Neural progenitor cell (in vitro differentiated cells): ENCODE results near the gene MSN.

Experiments
- CTCF ChIP-seq: fragments of 200-600 bp; sonication (generic); IDR thresholded peaks from 2 replicates; pipeline ENCODE4 v1.5.1; 2017; ENCODE audit warnings: antibody characterized with exemption, mild to moderate bottlenecking
- EZH2 ChIP-seq: fragments of 200-600 bp; sonication (generic); IDR thresholded peaks from 2 replicates; pipeline ENCODE4 v1.6.1; 2017; ENCODE audit warnings: antibody characterized with exemption, mild to moderate bottlenecking, moderate library complexity

DNA sequence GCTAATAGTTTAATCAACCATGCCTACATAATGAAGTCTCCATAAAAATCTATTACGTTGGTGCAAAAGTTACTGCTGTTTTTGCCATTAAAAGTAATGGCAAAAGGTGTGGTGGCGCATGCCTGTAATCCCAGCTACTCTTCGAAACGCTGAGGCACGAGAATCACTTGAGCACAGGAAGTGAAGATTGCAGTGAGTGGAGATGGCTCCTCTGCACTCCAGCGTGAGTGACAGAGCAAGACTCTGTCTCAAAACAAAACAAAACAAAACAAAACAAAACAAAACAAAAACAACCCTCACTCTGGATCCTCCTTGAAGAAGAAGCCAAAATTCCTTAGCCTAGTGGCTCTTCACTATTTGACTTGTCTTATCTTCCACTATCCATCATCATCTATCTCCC, 78.0 kb downstream of the MSN start:
- TF ChIP-seq CTCF (no peak), EZH2 (no peak)
